ENCODE data around the gene TRMT61B. TPM values are rescaled to one million over a fixed set of nuclear protein-coding genes. Genes with fewer than 3 reads are reported as not detected.

The TRMT61B gene
- total and polyA plus RNA-seq, 4 donors: 16.9 to 24.5 (median 22.9) TPM

Small RNAs within 50 kb of the gene (small RNA-seq; reads per million reads assigned to genes)
- 442 reads per million, percentile 99 among the genes with 10 or more reads in this experiment for gene SNORD92 (ENCODE audit: low replicate concordance)

Other genes with a start within 250 kb of the TRMT61B start
- 100 to 1,000 TPM; 161 to 324 TPM for gene PPP1CB, start 118.5 kb downstream of the TRMT61B start, total RNA-seq
- gene PPP1CB, start 118.5 kb downstream of the TRMT61B start, polyA plus RNA-seq (ENCODE audit: insufficient read length in 2 of 2): 100 to 1,000 TPM; 149 to 196 TPM
- 1 to 10 TPM; 1.5 to 2.3 TPM for gene SPDYA, start 59.5 kb downstream of the TRMT61B start, total RNA-seq
- gene SPDYA, start 59.5 kb downstream of the TRMT61B start, polyA plus RNA-seq (ENCODE audit: insufficient read length in 2 of 2): 1 to 10 TPM; 1.4 to 3.7 TPM
- 10 to 100 TPM; 39.0 to 42.7 TPM for gene WDR43, start 24.4 kb upstream of the TRMT61B start, total RNA-seq
- 10 to 100 TPM; 19.7 to 19.9 TPM for gene WDR43, start 24.4 kb upstream of the TRMT61B start, polyA plus RNA-seq (ENCODE audit: insufficient read length in 2 of 2)
- gene TOGARAM2, start 111.0 kb upstream of the TRMT61B start, total RNA-seq: 1 to 10 TPM; 1.3 to 7.9 TPM
- gene TOGARAM2, start 111.0 kb upstream of the TRMT61B start, polyA plus RNA-seq (ENCODE audit: insufficient read length in 2 of 2): 10 to 100 TPM in 1 of 2 donors, 1 to 10 TPM in 1; 9.0 to 10.6 TPM
- gene PCARE, start 204.2 kb upstream of the TRMT61B start, total RNA-seq: under 1 TPM in 1 of 2 donors, not detected in 1; 0.06 TPM
- not detected for gene PCARE, start 204.2 kb upstream of the TRMT61B start, polyA plus RNA-seq (ENCODE audit: insufficient read length in 2 of 2)
- 10 to 100 TPM; 23.7 to 45.0 TPM for gene CLIP4, start 245.1 kb upstream of the TRMT61B start, total RNA-seq
- gene CLIP4, start 245.1 kb upstream of the TRMT61B start, polyA plus RNA-seq (ENCODE audit: insufficient read length in 2 of 2): 10 to 100 TPM; 14.4 to 16.0 TPM